ENCODE data around the gene THADA. TPM values are rescaled to one million over a fixed set of nuclear protein-coding genes. Genes with fewer than 3 reads are reported as not detected.
A peak's percentile ranks its signal among the peaks of the same experiment; 100 is the strongest.

Gene THADA
- total RNA-seq, 1 donor from 2014 or later = 41.2 TPM

- H3K4me3 ChIP-seq = no peak overlapping the region
- no peaks in the 10 kb centered on the region for H3K27me3 ChIP-seq (ENCODE audit: low read depth)
- H3K27ac ChIP-seq = no peak overlapping the region
- no peak for ATAC-seq
- no peaks in the 10 kb centered on the region for H3K9me3 ChIP-seq
- TF ChIP-seq CTCF (IDR thresholded peaks at IDR 0.05) = no peak
- H3K4me1 ChIP-seq = peaks cover 25% of the 10 kb centered on the region
- DNase-seq = no peak
- peaks cover 9% of the 10 kb centered on the region for H3K36me3 ChIP-seq
- intact Hi-C loops (cut with DNase I) = no loop called here
Observed at GRCh38 chr2:43315482-43315881, 280.4 kb downstream of the THADA start.

GRCh38 chr2:43314299-43314927 lies 281.4 kb downstream of the THADA start:
- intact Hi-C loops (cut with DNase I) = no loop called here
- DNase-seq (no peak), ATAC-seq (no peak)
- H3K27ac ChIP-seq = peak overlapping the region; percentile 7
- no peaks in the 10 kb centered on the region for H3K36me3 ChIP-seq
- no peak overlapping the region for H3K4me3 ChIP-seq
- peaks cover 25% of the 10 kb centered on the region for H3K4me1 ChIP-seq
- TF ChIP-seq CTCF (IDR thresholded peaks at IDR 0.05) = no peak
- H3K9me3 ChIP-seq = no peaks in the 10 kb centered on the region
- no peaks in the 10 kb centered on the region for H3K27me3 ChIP-seq (ENCODE audit: low read depth)

- Histone ChIP-seq H3K27ac (peak overlapping the region; percentile 7), H3K4me1 (peaks cover 25% of the 10 kb centered on the region), H3K9me3 (no peaks in the 10 kb centered on the region), H3K36me3 (no peaks in the 10 kb centered on the region), H3K4me3 (no peak overlapping the region), H3K27me3 (ENCODE audit: low read depth) (no peaks in the 10 kb centered on the region)
- DNase-seq (no peak), ATAC-seq (no peak)
- intact Hi-C loops (cut with DNase I) = no loop called here
- no peak for TF ChIP-seq CTCF (IDR thresholded peaks at IDR 0.05)
Observed at GRCh38 chr2:43313642-43314017, 282.2 kb downstream of the THADA start.

- H3K4me3 ChIP-seq = no peak overlapping the region
- peak overlapping the region; percentile 46 for H3K27ac ChIP-seq
- H3K27me3 ChIP-seq (ENCODE audit: low read depth) = no peaks in the 10 kb centered on the region
- no peaks in the 10 kb centered on the region for H3K36me3 ChIP-seq
- no peaks in the 10 kb centered on the region for H3K9me3 ChIP-seq
- intact Hi-C loops (cut with DNase I) = no loop called here
- no peak for DNase-seq
- no peak for TF ChIP-seq CTCF (IDR thresholded peaks at IDR 0.05)
- peaks cover 25% of the 10 kb centered on the region for H3K4me1 ChIP-seq
- no peak for ATAC-seq
Observed at GRCh38 chr2:43312755-43313641, 282.8 kb downstream of the THADA start.

- Histone ChIP-seq H3K9me3 (no peaks in the 10 kb centered on the region), H3K4me3 (no peak overlapping the region), H3K27me3 (ENCODE audit: low read depth) (no peaks in the 10 kb centered on the region), H3K4me1 (peaks cover 37% of the 10 kb centered on the region), H3K36me3 (no peaks in the 10 kb centered on the region), H3K27ac (peak overlapping the region; percentile 1)
- no peak for TF ChIP-seq CTCF (IDR thresholded peaks at IDR 0.05)
- peak in 1 of 2 donors; percentile 69 for ATAC-seq
- DNase-seq = no peak
- intact Hi-C loops (cut with DNase I) = no loop called here
Observed at GRCh38 chr2:43311276-43311675, 284.6 kb downstream of the THADA start.
